OCI-LY7 (cell line): ENCODE results near the gene RUNX1.

Source experiments
- CTCF ChIP-seq: fragments of 200-600 bp; sonication (generic); conservative IDR thresholded peaks from 2 replicates; pipeline ENCODE4 v1.5.1; 2014; ENCODE audit warnings: mild to moderate bottlenecking, antibody characterized with exemption, low read length, moderate library complexity, mixed read lengths
- EZH2phosphoT487 ChIP-seq: fragments of 200-600 bp; sonication (generic); IDR thresholded peaks from 2 replicates; pipeline ENCODE4 v1.6.1; 2018; ENCODE audit warnings: low read depth, borderline replicate concordance, mild to moderate bottlenecking, mixed run types, antibody characterized with exemption, low read length, moderate library complexity, mixed read lengths

- TF ChIP-seq CTCF (no peak), EZH2phosphoT487 (no peak)
Observed at GRCh38 chr21:34990842-34991241, 58.3 kb downstream of the RUNX1 start.
